Suprapubic skin (tissue), 4 donors: ENCODE results near the gene L2HGDH.

ENCODE experiments used
- EP300 ChIP-seq: sonication (generic); formaldehyde crosslinking; IDR thresholded peaks from one replicate; pipeline ENCODE4 v1.6.1; 2017; ENCODE audit warnings: antibody characterized with exemption
- POLR2A ChIP-seq, 2 donors: fragments of 450-650 bp; IDR thresholded peaks; one replicate each; pipeline ENCODE4 v1.6.1; 2017; ENCODE audit warnings: antibody characterized with exemption in 2 of 2, mild to moderate bottlenecking in 2 of 2, moderate library complexity in 2 of 2
- POLR2AphosphoS5 ChIP-seq, 3 donors: sonication (generic); formaldehyde crosslinking; IDR thresholded peaks; one replicate each; pipeline ENCODE4 v1.6.1; 2017; ENCODE audit warnings: antibody characterized with exemption in 3 of 3
- TF ChIP-seq, protein P1 (sequence below), 2 donors: fragments of 200-600 bp in 1 of 2; fragments of 450-650 bp in 1 of 2; sonication (generic) in 1 of 2; IDR thresholded peaks; one replicate each; pipeline ENCODE4 v1.5.1; 2016 to 2019; ENCODE audit warnings: antibody characterized with exemption in 2 of 2, mild to moderate bottlenecking in 1 of 2, moderate library complexity in 1 of 2

- TF ChIP-seq, protein P1, sequence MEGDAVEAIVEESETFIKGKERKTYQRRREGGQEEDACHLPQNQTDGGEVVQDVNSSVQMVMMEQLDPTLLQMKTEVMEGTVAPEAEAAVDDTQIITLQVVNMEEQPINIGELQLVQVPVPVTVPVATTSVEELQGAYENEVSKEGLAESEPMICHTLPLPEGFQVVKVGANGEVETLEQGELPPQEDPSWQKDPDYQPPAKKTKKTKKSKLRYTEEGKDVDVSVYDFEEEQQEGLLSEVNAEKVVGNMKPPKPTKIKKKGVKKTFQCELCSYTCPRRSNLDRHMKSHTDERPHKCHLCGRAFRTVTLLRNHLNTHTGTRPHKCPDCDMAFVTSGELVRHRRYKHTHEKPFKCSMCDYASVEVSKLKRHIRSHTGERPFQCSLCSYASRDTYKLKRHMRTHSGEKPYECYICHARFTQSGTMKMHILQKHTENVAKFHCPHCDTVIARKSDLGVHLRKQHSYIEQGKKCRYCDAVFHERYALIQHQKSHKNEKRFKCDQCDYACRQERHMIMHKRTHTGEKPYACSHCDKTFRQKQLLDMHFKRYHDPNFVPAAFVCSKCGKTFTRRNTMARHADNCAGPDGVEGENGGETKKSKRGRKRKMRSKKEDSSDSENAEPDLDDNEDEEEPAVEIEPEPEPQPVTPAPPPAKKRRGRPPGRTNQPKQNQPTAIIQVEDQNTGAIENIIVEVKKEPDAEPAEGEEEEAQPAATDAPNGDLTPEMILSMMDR (IDR thresholded peaks at IDR 0.05): no peak
- no peak for TF ChIP-seq POLR2A (IDR thresholded peaks at IDR 0.05)
- TF ChIP-seq EP300: no peak
- TF ChIP-seq POLR2AphosphoS5 (IDR thresholded peaks at IDR 0.05): no peak
Observed at GRCh38 chr14:50320283-50320682, 8.3 kb upstream of the L2HGDH start.
